DOHH2 (cell line): ENCODE measurements around the gene GCLC.

Source experiments
- H3F3A ChIP-seq: fragments of 200-600 bp; sonication (generic), shearing (Covaris generic); 2 replicates; pipeline ENCODE4 v1.6.0; 2016; ENCODE audit warnings: antibody characterized with exemption, mild to moderate bottlenecking; ENCODE audit not compliant: control insufficient read depth, insufficient read depth
- H3K27ac ChIP-seq: fragments of 200-600 bp; sonication (generic); 2 replicates; pipeline ENCODE4 v1.5.1; 2014; ENCODE audit warnings: low read depth, mild to moderate bottlenecking, low read length, moderate library complexity
- H3K27me3 ChIP-seq: fragments of 200-600 bp; sonication (generic); 2 replicates; pipeline ENCODE4 v1.6.1; 2014; ENCODE audit warnings: mild to moderate bottlenecking, low read length, mixed read lengths; ENCODE audit not compliant: control insufficient read depth
- H3K36me3 ChIP-seq: fragments of 200-600 bp; sonication (generic); 2 replicates; pipeline ENCODE4 v1.6.1; 2014; ENCODE audit warnings: mild to moderate bottlenecking, low read length, moderate library complexity, mixed read lengths; ENCODE audit not compliant: control insufficient read depth
- H3K4me1 ChIP-seq: fragments of 200-600 bp; sonication (generic); 2 replicates; pipeline ENCODE4 v1.6.1; 2014; ENCODE audit warnings: mild to moderate bottlenecking, low read length, mixed read lengths; ENCODE audit not compliant: control insufficient read depth
- H3K4me2 ChIP-seq: fragments of 200-600 bp; sonication (generic); 2 replicates; pipeline ENCODE4 v1.6.0; 2014; ENCODE audit warnings: mild to moderate bottlenecking, low read length, moderate library complexity
- H3K4me3 ChIP-seq: fragments of 200-600 bp; sonication (generic); 2 replicates; pipeline ENCODE4 v1.5.1; 2014; ENCODE audit warnings: mild to moderate bottlenecking, low read length, mixed read lengths
- H3K79me2 ChIP-seq: fragments of 200-600 bp; sonication (generic); 2 replicates; pipeline ENCODE4 v1.6.1; 2014; ENCODE audit warnings: mild to moderate bottlenecking, low read length, mixed read lengths; ENCODE audit not compliant: control insufficient read depth
- H3K9me2 ChIP-seq: fragments of 200-600 bp; sonication (generic); replicated peaks from 2 replicates; pipeline ENCODE4 v1.6.1; 2014; ENCODE audit warnings: mild to moderate bottlenecking, low read length, mixed read lengths; ENCODE audit not compliant: control insufficient read depth
- H3K9me3 ChIP-seq: fragments of 200-600 bp; sonication (generic); 2 replicates; pipeline ENCODE4 v1.6.1; 2014; ENCODE audit warnings: antibody characterized with exemption, low read length, mixed read lengths; ENCODE audit not compliant: control insufficient read depth, insufficient read depth
- H4K20me1 ChIP-seq: fragments of 200-600 bp; sonication (generic); 2 replicates; pipeline ENCODE4 v1.6.0; 2014; ENCODE audit warnings: low read depth, mild to moderate bottlenecking, antibody characterized with exemption, low read length, moderate library complexity; ENCODE audit not compliant: control insufficient read depth, insufficient read depth
- EZH2phosphoT487 ChIP-seq: fragments of 200-600 bp; sonication (generic); IDR thresholded peaks from 2 replicates; pipeline ENCODE4 v1.6.1; 2017; ENCODE audit warnings: borderline replicate concordance, mild to moderate bottlenecking, antibody characterized with exemption, low read length, moderate library complexity, mixed read lengths
- TF ChIP-seq, protein P1 (sequence below): fragments of 200-600 bp; sonication (generic); IDR thresholded peaks from one replicate; pipeline ENCODE4 v1.5.1; 2014; ENCODE audit warnings: antibody characterized with exemption, mild to moderate bottlenecking, low read depth, low read length; ENCODE audit not compliant: poor library complexity, severe bottlenecking

The GCLC gene

DNA sequence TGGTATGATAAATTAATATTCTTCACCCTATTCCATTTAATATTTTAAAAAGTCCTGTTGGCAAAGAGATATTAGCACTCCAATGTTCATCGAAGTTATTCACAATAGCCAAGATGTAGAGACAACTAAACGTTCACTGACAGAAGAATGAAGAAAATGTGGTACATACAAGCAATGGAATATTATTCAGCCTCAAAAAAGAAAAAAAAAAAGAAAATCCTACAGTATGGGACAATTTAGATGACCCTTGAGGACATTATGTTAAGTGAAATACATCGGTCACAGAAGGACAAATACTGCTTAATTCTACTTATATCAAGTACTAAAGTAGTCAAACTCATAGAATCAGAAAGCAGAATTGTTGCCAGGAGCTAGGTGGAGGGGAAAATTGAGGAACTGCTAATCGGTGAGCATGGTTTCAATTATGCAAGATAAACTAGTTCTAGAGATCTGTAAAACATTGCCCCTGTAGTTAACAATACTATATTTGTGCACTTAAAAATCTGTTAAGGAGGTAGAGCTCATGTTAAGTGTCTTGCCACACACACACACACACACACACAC lies 4.7 kb downstream of the GCLC start:
- no peak overlapping the region for H3K4me3 ChIP-seq
- no peak overlapping the region for H3K4me2 ChIP-seq
- peaks cover 14% of the 10 kb centered on the region for H3K4me1 ChIP-seq
- no peak overlapping the region for H3K27ac ChIP-seq
- peaks cover 76% of the 10 kb centered on the region for H3K79me2 ChIP-seq
- no peaks in the 10 kb centered on the region; the same call in 1 of the 2 replicates for H3K27me3 ChIP-seq
- no peaks in the 10 kb centered on the region for H3K36me3 ChIP-seq
- no peaks in the 10 kb centered on the region for H3F3A ChIP-seq
- TF ChIP-seq, protein P1, sequence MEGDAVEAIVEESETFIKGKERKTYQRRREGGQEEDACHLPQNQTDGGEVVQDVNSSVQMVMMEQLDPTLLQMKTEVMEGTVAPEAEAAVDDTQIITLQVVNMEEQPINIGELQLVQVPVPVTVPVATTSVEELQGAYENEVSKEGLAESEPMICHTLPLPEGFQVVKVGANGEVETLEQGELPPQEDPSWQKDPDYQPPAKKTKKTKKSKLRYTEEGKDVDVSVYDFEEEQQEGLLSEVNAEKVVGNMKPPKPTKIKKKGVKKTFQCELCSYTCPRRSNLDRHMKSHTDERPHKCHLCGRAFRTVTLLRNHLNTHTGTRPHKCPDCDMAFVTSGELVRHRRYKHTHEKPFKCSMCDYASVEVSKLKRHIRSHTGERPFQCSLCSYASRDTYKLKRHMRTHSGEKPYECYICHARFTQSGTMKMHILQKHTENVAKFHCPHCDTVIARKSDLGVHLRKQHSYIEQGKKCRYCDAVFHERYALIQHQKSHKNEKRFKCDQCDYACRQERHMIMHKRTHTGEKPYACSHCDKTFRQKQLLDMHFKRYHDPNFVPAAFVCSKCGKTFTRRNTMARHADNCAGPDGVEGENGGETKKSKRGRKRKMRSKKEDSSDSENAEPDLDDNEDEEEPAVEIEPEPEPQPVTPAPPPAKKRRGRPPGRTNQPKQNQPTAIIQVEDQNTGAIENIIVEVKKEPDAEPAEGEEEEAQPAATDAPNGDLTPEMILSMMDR = no peak
- TF ChIP-seq EZH2phosphoT487 = no peak
- no peaks in the 10 kb centered on the region for H3K9me3 ChIP-seq
- no peaks in the 10 kb centered on the region for H3K9me2 ChIP-seq
- no peaks in the 10 kb centered on the region for H4K20me1 ChIP-seq

DNA sequence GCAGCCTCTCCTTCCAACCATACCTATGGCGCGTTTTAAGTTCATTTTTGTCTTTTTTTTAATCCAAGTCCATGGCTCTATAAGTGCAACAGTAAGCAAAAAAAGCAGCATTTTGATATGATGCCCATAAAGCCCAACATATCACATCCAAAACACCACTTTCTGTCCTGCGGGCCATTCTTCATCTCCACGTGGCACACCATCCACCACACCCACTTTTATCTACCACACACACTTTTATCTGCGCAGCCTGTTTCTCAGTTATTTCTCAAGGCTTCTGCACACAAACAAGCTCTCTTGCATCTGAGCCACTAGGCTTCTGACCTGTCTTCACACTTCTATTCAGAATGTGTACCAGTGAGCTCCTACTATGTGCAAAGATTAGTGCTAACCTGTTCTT lies 5.3 kb downstream of the GCLC start:
- Histone ChIP-seq H3K36me3 (no peaks in the 10 kb centered on the region), H3K27me3 (no peaks in the 10 kb centered on the region; the same call in 1 of the 2 replicates), H3K4me2 (no peak overlapping the region), H3K9me2 (no peaks in the 10 kb centered on the region), H3F3A (no peaks in the 10 kb centered on the region), H4K20me1 (no peaks in the 10 kb centered on the region), H3K9me3 (no peaks in the 10 kb centered on the region), H3K79me2 (peaks cover 82% of the 10 kb centered on the region), H3K27ac (no peak overlapping the region), H3K4me1 (peaks cover 11% of the 10 kb centered on the region), H3K4me3 (no peak overlapping the region)
- TF ChIP-seq, protein P1 = no peak
- TF ChIP-seq EZH2phosphoT487 = no peak

DNA sequence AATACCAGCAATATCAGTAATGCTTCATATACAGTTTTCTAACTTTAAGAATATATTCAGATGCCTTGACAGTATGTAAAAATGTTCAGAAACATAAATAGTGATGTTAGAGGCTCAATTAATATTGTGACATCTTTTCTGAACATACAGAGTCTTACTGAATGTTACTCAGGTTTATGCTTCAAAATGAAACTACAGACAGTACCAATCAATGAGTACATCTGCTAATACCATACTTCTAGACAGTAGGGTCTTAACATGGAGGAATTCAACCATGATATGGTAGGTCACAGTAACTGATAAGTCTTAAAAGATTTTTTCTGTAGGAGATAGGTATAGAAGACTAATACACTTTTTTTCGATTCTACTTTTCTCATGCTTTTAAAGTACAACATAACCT lies 8.3 kb downstream of the GCLC start:
- Histone ChIP-seq H3K79me2 (peaks cover 74% of the 10 kb centered on the region), H3K4me2 (no peak overlapping the region)

More for the DNA sequence above, 8.3 kb downstream of the GCLC start:
- Histone ChIP-seq H3K27me3 (no peaks in the 10 kb centered on the region), H3K4me3 (no peak overlapping the region), H3K4me1 (no peaks in the 10 kb centered on the region), H4K20me1 (no peaks in the 10 kb centered on the region), H3K27ac (no peak overlapping the region), H3K9me3 (no peaks in the 10 kb centered on the region), H3F3A (no peaks in the 10 kb centered on the region), H3K36me3 (no peaks in the 10 kb centered on the region), H3K9me2 (no peaks in the 10 kb centered on the region)
- TF ChIP-seq EZH2phosphoT487 = no peak
- TF ChIP-seq, protein P1 = no peak
